Adrenal gland (tissue), 5 donors: Measurements from ENCODE around the gene GPM6B.

Experiments used
- POLR2A ChIP-seq, 2 donors: fragments of 450-650 bp; IDR thresholded peaks; one replicate each; pipeline ENCODE4 v1.6.1; 2017; ENCODE audit warnings: antibody characterized with exemption in 2 of 2, mild to moderate bottlenecking in 2 of 2, moderate library complexity in 1 of 2
- TF ChIP-seq, protein P1 (sequence below), 6 experiments: fragments of 450-650 bp in 4 of 6; fragments of 200-600 bp in 2 of 6; sonication (generic) in 1 of 6; IDR thresholded peaks; 1 replicate in 5 of 6; 2 replicates in 1 of 6; pipeline versions ENCODE4 v1.5.1 to v1.8.0; 2016 to 2021; ENCODE audit warnings: antibody characterized with exemption in 6 of 6, mild to moderate bottlenecking in 2 of 6, moderate library complexity in 1 of 6
- donor health status: DM: no; HTN: no; CAD: no.

DNA sequence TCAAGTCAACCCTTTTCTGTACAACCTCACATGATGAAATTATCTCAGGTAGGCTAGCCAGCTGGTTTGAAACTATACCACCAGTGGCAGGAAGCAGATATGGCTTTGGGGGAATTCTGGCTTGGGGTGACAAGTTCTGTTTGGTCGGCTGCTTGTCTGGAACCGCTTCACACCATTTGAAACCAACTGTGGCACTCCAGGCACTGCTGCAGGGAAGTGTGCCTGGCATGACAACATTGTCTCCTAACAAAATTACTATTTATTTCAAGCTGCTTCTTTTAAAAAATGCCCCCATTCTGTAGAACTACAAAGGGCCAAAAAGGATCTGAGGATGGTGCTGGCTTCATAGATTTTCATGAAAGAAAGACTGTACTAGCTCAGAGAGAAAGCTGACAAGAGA is 37.1 kb upstream of the GPM6B start:
- TF ChIP-seq, protein P1, sequence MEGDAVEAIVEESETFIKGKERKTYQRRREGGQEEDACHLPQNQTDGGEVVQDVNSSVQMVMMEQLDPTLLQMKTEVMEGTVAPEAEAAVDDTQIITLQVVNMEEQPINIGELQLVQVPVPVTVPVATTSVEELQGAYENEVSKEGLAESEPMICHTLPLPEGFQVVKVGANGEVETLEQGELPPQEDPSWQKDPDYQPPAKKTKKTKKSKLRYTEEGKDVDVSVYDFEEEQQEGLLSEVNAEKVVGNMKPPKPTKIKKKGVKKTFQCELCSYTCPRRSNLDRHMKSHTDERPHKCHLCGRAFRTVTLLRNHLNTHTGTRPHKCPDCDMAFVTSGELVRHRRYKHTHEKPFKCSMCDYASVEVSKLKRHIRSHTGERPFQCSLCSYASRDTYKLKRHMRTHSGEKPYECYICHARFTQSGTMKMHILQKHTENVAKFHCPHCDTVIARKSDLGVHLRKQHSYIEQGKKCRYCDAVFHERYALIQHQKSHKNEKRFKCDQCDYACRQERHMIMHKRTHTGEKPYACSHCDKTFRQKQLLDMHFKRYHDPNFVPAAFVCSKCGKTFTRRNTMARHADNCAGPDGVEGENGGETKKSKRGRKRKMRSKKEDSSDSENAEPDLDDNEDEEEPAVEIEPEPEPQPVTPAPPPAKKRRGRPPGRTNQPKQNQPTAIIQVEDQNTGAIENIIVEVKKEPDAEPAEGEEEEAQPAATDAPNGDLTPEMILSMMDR (IDR thresholded peaks at IDR 0.05): no peak
- no peak for TF ChIP-seq POLR2A (IDR thresholded peaks at IDR 0.05)
